ENCODE results near the gene KCTD17.

The KCTD17 gene

GRCh38 chr22:37021041-37021440 lies 30.5 kb upstream of the KCTD17 start:
- Histone ChIP-seq H3K27me3 (no peaks in the 10 kb centered on the region), H3K4me3 (ENCODE audit: low read depth in 1 of 2, low read length in 1 of 2) (no peak overlapping the region), H3K9me3 (no peaks in the 10 kb centered on the region), H3K4me1 (ENCODE audit: control insufficient read depth in 1 of 2, insufficient read depth in 1 of 2, low read depth in 1 of 2, low read length in 1 of 2) (peaks cover 31 to 37% of the 10 kb centered on the region in 2 experiments), H3K36me3 (peaks cover 32% of the 10 kb centered on the region), H3K27ac (peak overlapping the region; percentile 91)
- no peak for TF ChIP-seq CTCF (IDR thresholded peaks at IDR 0.05)

GRCh38 chr22:37021710-37022482 lies 29.6 kb upstream of the KCTD17 start:
- Histone ChIP-seq H3K27ac (no peak overlapping the region), H3K4me3 (ENCODE audit: low read depth in 1 of 2, low read length in 1 of 2) (no peak overlapping the region), H3K9me3 (no peaks in the 10 kb centered on the region), H3K27me3 (no peaks in the 10 kb centered on the region), H3K4me1 (ENCODE audit: control insufficient read depth in 1 of 2, insufficient read depth in 1 of 2, low read depth in 1 of 2, low read length in 1 of 2) (peaks cover 30 to 37% of the 10 kb centered on the region in 2 experiments), H3K36me3 (peaks cover 33% of the 10 kb centered on the region)
- peak; percentile 70 for TF ChIP-seq CTCF (IDR thresholded peaks at IDR 0.05)

- H3K27me3 ChIP-seq, result no peaks in the 10 kb centered on the region
- peaks cover 22 to 30% of the 10 kb centered on the region in 2 experiments for H3K4me1 ChIP-seq (ENCODE audit: control insufficient read depth in 1 of 2, insufficient read depth in 1 of 2, low read depth in 1 of 2, low read length in 1 of 2)
- no peak overlapping the region for H3K4me3 ChIP-seq (ENCODE audit: low read depth in 1 of 2, low read length in 1 of 2)
- no peak overlapping the region for H3K27ac ChIP-seq
- peaks cover 38% of the 10 kb centered on the region for H3K36me3 ChIP-seq
- TF ChIP-seq CTCF (IDR thresholded peaks at IDR 0.05), result no peak
- no peaks in the 10 kb centered on the region for H3K9me3 ChIP-seq
These were observed 28.8 kb upstream of the KCTD17 start for GRCh38 chr22:37022483-37023337.

- Histone ChIP-seq H3K4me1 (ENCODE audit: control insufficient read depth in 1 of 2, insufficient read depth in 1 of 2, low read depth in 1 of 2, low read length in 1 of 2) (peaks cover 11 to 19% of the 10 kb centered on the region in 2 experiments), H3K27ac (no peak overlapping the region), H3K36me3 (peaks cover 46% of the 10 kb centered on the region), H3K9me3 (no peaks in the 10 kb centered on the region), H3K4me3 (ENCODE audit: low read depth in 1 of 2, low read length in 1 of 2) (no peak overlapping the region), H3K27me3 (no peaks in the 10 kb centered on the region)
- no peak for TF ChIP-seq CTCF (IDR thresholded peaks at IDR 0.05)
These were observed 27.7 kb upstream of the KCTD17 start for GRCh38 chr22:37023743-37024338.

GRCh38 chr22:37024339-37025157 lies 27.0 kb upstream of the KCTD17 start:
- peaks cover 53% of the 10 kb centered on the region for H3K36me3 ChIP-seq
- no peak overlapping the region for H3K27ac ChIP-seq
- H3K4me3 ChIP-seq (ENCODE audit: low read depth in 1 of 2, low read length in 1 of 2), result no peak overlapping the region
- H3K27me3 ChIP-seq, result no peaks in the 10 kb centered on the region
- TF ChIP-seq CTCF (IDR thresholded peaks at IDR 0.05), result no peak
- H3K4me1 ChIP-seq (ENCODE audit: control insufficient read depth in 1 of 2, insufficient read depth in 1 of 2, low read depth in 1 of 2, low read length in 1 of 2), result peaks cover 11 to 18% of the 10 kb centered on the region in 2 experiments
- H3K9me3 ChIP-seq, result no peaks in the 10 kb centered on the region
